ENCODE data around the gene PNKD. TPM values are rescaled to one million over a fixed set of nuclear protein-coding genes. Genes with fewer than 3 reads are reported as not detected.

The PNKD gene
- total and polyA plus RNA-seq, 2 of the 8 experiments (the other 6 are each of a cell fraction or from before 2014, with no cell fraction given) = 43.9 to 65.4 TPM

DNA sequence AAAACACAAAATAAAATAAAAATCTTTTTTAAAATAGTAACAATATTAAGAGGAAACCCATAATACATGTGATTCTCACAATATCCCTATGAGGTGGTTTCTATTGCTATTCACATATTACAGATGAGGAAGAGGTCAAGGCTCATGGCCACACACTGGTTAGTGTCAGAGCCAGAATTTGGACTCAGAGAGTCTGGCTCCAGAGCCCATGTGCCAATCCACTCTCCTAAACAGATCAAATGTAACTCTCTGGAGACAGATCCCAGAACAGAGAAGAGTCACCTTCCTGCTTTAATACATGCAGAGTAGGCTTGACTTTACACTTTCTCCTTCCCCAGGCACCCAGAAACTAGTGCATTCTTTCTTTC, 101.6 kb downstream of the PNKD start:
- Histone ChIP-seq H2BK20ac (ENCODE audit: low read length) (no peak overlapping the region), H3K4me3 (ENCODE audit: extremely low read depth in 1 of 4, insufficient read depth in 2 of 4, low read depth in 3 of 4, low read length in 4 of 4) (no peak overlapping the region), H4K91ac (replicated peaks; ENCODE audit: insufficient read length, low read length) (no peak overlapping the region), H3K4me1 (replicated peaks in 1 of 4; ENCODE audit: control insufficient read depth in 3 of 4, insufficient read depth in 4 of 4, low read length in 3 of 4) (peaks cover 0 to 3% (median 0%) of the 10 kb centered on the region in 4 experiments; a peak in 3 of 7 replicates), H4K8ac (ENCODE audit: extremely low read depth, insufficient read depth, low read length) (no peak overlapping the region), H3K79me2 (ENCODE audit: control insufficient read depth in 1 of 2, insufficient read depth in 2 of 2, low read length in 2 of 2) (no peaks in the 10 kb centered on the region), H3K79me1 (ENCODE audit: low read depth, low read length) (no peaks in the 10 kb centered on the region), H3K27ac (ENCODE audit: low read depth, low read length) (no peak overlapping the region), H4K20me1 (replicated peaks in 1 of 2; ENCODE audit: control insufficient read depth in 1 of 2, insufficient read depth in 2 of 2, low read length in 2 of 2) (no peaks in the 10 kb centered on the region), H3K23ac (ENCODE audit: insufficient read length) (no peak overlapping the region), H3K56ac (replicated peaks; ENCODE audit: insufficient read length, low read depth, low read length) (no peak overlapping the region), H2BK15ac (ENCODE audit: low read length) (no peak overlapping the region), H3K4me2 (ENCODE audit: insufficient read depth in 1 of 2, low read depth in 2 of 2, low read length in 2 of 2) (no peak overlapping the region), H2AK5ac (ENCODE audit: low read depth, low read length) (no peak overlapping the region), H2BK12ac (ENCODE audit: low read depth, low read length) (no peak overlapping the region), H2BK120ac (replicated peaks; ENCODE audit: low read depth, low read length) (no peak overlapping the region), H3K14ac (ENCODE audit: insufficient read length) (no peak overlapping the region), H3K18ac (ENCODE audit: extremely low read depth, low read length) (no peak overlapping the region), H3K9ac (replicated peaks in 1 of 4; ENCODE audit: extremely low read depth in 1 of 4, low read depth in 3 of 4, low read length in 3 of 4) (no peak overlapping the region), H4K5ac (ENCODE audit: insufficient read length, low read depth, low read length) (no peak overlapping the region), H2AFZ (ENCODE audit: low read length) (no peak overlapping the region), H3K23me2 (ENCODE audit: low read depth, low read length) (peaks cover 7% of the 10 kb centered on the region; the same call in 1 of the 2 replicates), H3K9me3 (ENCODE audit: insufficient read depth in 2 of 2, low read depth in 1 of 2, low read length in 1 of 2) (no peaks in the 10 kb centered on the region), H3K36me3 (ENCODE audit: control insufficient read depth in 2 of 4, insufficient read depth in 4 of 4, low read length in 3 of 4) (no peaks in the 10 kb centered on the region), H3K27me3 (replicated peaks in 1 of 4; ENCODE audit: control insufficient read depth in 3 of 4, extremely low read depth in 1 of 4, insufficient read depth in 3 of 4, low read length in 3 of 4) (no peaks in the 10 kb centered on the region), H2BK5ac (ENCODE audit: low read depth, low read length) (no peak overlapping the region), H3K4ac (replicated peaks; ENCODE audit: insufficient read length, low read depth, low read length) (no peak overlapping the region)
- FAIRE-seq (no peak), DNase-seq (ENCODE audit: low read depth in 1 of 2, low spot score in 2 of 2) (no peak)
- ChIA-PET POLR2A (ENCODE audit: partially characterized antibody) (no interaction called here), CTCF (ENCODE audit: partially characterized antibody) (interaction anchor here (0.8 to 3.9 kb wide), 5 partner anchors 12 to 114 kb away, joined by 3 to 12 read pairs (median 5); partner anchors contain the start of gene CATIP)
- TF ChIP-seq, protein P1, sequence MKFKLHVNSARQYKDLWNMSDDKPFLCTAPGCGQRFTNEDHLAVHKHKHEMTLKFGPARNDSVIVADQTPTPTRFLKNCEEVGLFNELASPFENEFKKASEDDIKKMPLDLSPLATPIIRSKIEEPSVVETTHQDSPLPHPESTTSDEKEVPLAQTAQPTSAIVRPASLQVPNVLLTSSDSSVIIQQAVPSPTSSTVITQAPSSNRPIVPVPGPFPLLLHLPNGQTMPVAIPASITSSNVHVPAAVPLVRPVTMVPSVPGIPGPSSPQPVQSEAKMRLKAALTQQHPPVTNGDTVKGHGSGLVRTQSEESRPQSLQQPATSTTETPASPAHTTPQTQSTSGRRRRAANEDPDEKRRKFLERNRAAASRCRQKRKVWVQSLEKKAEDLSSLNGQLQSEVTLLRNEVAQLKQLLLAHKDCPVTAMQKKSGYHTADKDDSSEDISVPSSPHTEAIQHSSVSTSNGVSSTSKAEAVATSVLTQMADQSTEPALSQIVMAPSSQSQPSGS (IDR thresholded peaks at IDR 0.05; ENCODE audit: low read length) = no peak
- TF ChIP-seq EP300 (IDR thresholded peaks at IDR 0.05; ENCODE audit: borderline replicate concordance in 1 of 2, low read depth in 2 of 2, low read length in 2 of 2) = no peak
- TF ChIP-seq, protein P2, sequence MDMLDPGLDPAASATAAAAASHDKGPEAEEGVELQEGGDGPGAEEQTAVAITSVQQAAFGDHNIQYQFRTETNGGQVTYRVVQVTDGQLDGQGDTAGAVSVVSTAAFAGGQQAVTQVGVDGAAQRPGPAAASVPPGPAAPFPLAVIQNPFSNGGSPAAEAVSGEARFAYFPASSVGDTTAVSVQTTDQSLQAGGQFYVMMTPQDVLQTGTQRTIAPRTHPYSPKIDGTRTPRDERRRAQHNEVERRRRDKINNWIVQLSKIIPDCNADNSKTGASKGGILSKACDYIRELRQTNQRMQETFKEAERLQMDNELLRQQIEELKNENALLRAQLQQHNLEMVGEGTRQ (IDR thresholded peaks at IDR 0.05; ENCODE audit: low read length) = no peak
- TF ChIP-seq HDAC2 (IDR thresholded peaks at IDR 0.05; ENCODE audit: borderline replicate concordance in 1 of 2, low read depth in 2 of 2, low read length in 2 of 2) = no peak
- no peak for TF ChIP-seq EZH2 (IDR thresholded peaks at IDR 0.05; ENCODE audit: low read depth, low read length, severe bottlenecking)
- TF ChIP-seq TAF7 (optimal IDR thresholded peaks at IDR 0.05; ENCODE audit: borderline replicate concordance, low read depth, low read length) = no peak
- no peak for TF ChIP-seq TCF12 (IDR thresholded peaks at IDR 0.05; ENCODE audit: low read depth, low read length)
- no peak for TF ChIP-seq KDM1A (IDR thresholded peaks at IDR 0.05; ENCODE audit: borderline replicate concordance, low read length)
- TF ChIP-seq FOSL1 (IDR thresholded peaks at IDR 0.05; ENCODE audit: insufficient read depth, low read depth, low read length) = no peak
- no peak for TF ChIP-seq ZNF274 (IDR thresholded peaks at IDR 0.05; ENCODE audit: borderline replicate concordance, extremely low read depth, low read length)
